Activated T-cell treated with anti-CD3 and anti-CD28 coated beads, Interleukin-2, amount 50 U/mL, for 48 hours (primary cell): Measurements from ENCODE around the gene FAM135A.
"Not testable (repeated sequence)": the region's sequence is repeated elsewhere in the genome, so short reads cannot be mapped to it uniquely, and the experiment has no call there.

Experiments used
- DNase-seq, 2 experiments: peaks; one replicate each; pipeline ENCODE4 v3.0.0-alpha.2; 2020

FAM135A gene

GRCh38 chr6:70549327-70549726, 136.0 kb downstream of the FAM135A start:
- DNase-seq: no peak

DNA sequence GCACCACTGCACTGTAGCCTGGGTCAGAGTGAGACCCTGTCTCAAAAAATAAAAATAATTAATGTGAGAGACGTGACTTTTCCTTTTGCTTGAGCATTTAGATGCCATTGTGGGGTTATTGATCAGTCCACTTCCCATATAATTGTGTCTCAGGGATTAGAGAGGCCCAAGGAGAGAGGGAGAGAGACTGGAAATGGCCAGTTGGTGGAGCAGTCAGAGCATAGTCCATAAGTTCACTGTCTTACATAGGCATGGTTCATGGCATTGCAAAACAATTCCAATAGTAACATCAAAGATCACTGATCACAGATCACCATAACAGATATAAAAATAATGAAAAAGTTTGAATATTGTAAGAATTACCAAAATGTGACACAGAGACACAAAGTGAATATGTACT, 138.3 kb downstream of the FAM135A start:
- DNase-seq: no peak

DNA sequence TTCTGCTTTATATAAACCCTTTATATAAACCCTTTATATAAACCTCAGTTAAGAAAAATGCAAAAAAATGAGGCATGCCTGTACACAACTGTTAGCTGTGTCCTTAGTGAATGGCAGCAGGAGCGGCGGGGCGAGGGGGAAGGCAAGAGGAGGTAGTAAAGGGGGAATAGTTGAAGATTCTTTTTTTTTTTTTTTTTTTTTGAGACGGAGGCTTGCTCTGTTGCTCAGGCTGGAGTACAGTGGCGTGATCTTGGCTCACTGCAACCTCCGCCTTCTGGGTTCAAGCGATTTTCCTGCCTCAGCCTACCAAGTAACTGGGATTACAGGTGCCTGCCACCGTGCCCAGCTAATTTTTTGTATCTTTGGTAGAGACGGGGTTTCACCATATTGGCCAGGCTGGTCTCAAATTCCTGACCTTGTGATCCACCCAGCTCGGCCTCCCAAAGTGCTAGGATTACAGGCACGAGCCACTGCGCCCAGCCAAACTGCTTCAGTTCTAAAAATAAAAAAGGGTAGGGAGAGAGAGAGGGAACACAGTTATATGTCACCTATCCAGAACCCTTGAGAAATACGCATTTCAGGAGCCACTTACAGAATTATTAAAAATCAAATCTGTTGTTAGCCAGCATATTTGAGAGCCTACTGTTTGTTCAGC, 139.1 kb downstream of the FAM135A start:
- DNase-seq: not testable (repeated sequence)

- DNase-seq: no peak
Observed at GRCh38 chr6:70552974-70553373, 139.7 kb downstream of the FAM135A start.

DNA sequence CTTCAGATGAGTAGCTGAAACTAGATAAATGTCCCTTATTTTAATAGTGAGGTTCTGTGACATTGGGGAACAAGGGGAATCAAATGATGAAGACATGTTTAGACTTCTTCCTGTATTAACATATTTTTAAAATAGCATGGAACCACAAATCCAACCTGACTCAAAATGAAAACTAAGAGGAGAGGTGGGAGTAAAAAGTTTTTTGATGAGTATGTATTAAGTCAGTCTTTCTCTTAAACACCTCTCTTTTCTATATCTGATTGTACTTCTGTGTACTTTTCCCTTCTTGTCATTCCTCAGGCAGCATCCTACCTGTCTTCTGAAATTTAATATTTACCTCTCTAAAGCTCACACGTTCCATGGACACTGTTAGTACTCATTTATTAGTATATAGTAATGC, 144.7 kb downstream of the FAM135A start:
- no peak for DNase-seq

- not testable (repeated sequence) for DNase-seq
Observed at GRCh38 chr6:70562401-70562800, 149.1 kb downstream of the FAM135A start.

DNA sequence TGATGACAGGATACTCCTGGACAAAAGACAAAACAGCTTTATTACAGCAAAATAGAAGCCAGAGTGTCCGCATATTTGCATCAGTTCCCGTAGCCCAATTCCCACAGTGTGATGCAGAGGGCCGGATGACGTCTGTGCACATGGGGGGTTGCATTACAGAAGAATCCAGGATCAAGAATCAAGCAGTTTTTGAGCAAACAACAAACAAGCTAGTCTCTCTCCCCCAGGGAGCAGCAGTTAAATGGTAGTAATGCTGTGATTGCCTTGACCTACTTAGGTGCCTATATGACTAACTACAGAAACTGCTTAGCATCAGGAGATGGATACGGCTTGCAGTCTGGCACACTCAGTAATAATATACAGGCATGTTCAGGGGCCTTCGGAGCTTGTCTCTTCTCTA, 150.2 kb downstream of the FAM135A start:
- no peak for DNase-seq

DNA sequence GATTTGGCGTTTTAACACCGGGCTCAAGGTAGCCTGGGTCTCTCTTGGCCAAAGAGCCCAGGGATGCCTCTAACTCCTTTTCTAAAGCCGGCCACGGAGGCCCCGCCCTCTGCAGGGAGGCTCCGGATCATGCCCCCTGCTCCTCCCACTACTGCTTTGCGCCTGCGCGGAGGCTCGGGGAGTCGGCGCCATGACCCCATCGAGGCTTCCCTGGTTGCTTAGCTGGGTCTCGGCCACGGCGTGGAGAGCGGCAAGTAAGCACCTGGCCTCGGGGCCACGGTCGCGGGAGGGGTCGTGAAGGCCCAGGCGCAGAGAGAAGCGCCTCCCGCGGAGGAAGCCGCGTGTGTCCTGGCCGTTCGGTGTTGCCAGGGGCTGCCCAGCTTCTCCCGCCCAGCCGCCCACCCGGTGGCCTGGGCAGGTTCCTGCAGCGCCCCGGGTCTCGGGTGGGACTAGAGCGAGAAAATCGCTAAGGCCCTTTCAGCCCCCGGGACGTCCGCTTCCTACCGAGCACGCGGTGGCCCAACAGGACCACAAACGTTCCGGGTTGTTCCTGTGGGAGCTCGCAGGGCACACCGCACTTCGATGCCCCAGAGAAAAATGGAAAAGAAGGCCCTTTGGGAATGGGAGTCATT, 153.6 kb downstream of the FAM135A start, which contains the start of gene SDHAF4:
TSS of gene SDHAF4 (plus strand) at position 180 of the 632 bp plus-strand sequence. CDS start at position 191, 11 bp downstream.
- peak; percentile 97 for DNase-seq

DNA sequence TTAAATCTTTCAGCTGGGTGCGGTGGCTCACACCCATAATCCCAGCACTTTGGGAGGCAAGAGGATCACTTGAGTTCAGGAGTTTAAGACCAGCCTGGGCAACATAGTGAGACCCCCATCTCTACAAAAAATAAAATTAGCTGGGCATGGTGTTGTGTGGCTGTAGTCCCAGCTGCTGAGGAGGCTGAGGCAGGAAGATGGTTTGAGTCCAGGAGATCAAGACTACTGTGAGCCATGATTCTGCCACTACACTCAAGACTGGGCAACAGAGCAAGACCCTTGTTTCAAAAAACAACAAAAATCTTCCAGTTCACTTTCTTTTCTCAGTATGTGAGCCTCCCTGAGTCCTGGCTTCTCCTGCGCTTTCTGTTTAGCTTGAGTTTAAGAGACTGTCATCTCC, 161.3 kb downstream of the FAM135A start:
- DNase-seq: no peak

- no peak for DNase-seq
Observed at GRCh38 chr6:70575899-70576495, 162.7 kb downstream of the FAM135A start.

DNA sequence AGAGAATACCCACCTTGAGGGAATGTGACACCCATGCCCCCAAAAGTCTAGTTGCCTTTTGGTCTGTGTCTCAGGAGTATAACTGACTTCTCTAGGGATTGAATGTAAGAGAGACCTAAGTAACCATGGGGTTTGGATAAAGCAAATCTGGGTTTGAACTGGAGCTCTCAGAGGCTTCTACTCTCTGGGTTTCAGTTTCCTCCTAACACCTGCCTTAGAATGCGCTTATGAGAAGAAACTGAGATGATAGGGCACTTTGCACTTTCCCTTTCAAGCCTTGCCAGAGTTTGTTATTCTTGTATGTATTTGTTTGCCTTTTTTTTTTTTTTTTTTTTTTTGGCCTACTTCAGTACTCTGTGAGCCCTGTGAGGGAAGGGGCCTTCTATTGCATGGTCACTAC, 172.8 kb downstream of the FAM135A start:
- no peak for DNase-seq

DNA sequence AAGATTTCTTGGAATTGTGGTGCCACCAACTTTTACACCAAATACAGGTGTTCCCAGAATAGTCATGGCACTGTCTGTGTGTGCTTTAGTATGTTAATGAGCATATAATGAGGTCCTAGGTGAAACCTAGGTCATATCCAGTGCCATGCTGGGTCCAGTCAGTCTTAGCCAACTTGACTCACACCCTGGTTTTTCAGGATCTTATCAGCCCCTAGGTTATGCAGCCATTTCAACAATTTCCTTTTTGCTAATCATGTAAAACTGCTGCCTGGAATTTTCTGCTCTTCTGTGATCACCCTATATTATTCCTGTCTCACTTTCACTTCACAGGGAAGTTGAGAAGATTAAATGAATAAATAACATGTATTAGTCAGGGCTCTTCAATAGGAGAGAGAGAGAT, 177.1 kb downstream of the FAM135A start:
- no peak for DNase-seq

DNA sequence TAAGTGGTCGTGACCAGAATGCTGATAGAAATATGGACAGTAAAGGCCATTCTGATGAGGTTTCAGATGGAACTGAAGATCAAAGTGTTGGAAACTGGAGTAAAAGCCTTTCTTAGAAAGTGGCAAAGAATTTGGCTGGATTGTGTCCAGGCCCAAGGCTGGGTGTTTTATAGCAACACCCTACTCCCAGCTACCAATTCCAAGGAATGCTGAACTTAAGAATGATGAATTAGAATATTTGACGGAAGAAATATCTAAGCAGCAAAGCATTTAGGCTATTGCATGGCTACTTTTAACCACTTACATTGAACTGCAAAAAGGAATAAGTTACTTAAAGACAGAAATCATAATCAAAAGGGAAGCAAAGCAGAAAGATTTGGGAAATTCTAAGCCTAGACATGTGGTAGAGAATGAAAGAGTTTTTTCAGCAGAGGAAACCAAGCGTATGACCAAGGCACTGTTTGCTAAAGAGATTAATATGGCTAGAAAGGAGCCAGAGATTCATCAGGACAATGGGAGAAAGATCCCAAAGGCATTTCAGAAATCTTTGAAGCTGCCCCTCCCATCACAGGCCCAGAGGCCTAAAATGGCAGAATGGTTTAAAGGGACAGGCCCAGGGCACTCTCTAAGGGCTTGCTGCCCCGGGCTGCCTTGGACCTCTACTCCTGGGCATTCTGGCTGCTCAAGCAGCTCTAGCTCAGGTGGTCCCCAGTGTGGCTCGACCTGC, 179.2 kb downstream of the FAM135A start:
- no peak for DNase-seq

GRCh38 chr6:70593118-70593486, 179.8 kb downstream of the FAM135A start:
- no peak for DNase-seq

DNA sequence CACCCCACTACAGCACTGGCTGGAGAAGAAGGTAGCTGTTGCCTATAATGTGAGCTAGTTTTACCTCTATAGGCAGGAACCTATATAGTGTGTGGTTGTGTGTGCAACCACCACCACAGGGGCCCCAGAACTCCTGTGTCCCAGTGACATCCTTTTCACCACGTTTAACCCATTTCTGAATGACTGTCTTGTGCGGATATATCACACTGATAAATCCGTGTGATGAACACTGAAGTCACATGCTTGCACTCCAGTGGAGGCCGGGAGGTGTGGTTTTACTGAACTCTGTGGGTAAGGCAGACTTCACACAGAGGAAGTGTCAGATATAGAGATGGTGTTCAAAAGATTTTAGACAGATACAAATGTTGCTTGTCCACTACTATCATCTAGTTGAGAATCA, 185.9 kb downstream of the FAM135A start:
- DNase-seq: peak in 1 of 2 experiments; percentile 21

DNA sequence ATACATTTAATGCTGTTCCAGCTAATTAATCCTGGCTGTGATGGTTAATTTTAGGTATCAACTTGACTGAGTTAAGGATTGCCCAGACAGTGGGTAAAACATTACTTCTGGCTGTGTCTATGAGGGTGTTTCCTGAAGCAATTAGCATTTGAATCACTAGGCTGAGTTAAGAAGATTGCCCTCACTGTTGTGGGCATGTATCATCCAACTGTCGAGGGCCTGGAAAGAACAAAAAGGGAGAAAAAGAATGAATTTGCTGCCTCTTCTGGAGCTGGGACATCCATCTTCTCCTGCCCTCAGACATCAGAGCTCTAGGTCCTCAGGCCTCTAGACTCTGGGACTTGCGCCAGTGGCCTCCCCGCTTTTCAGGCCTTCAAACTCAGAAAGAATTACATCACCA, 187.7 kb downstream of the FAM135A start:
- DNase-seq: no peak

GRCh38 chr6:70604254-70604653, 190.9 kb downstream of the FAM135A start:
- no peak for DNase-seq

GRCh38 chr6:70607371-70607770, 194.1 kb downstream of the FAM135A start:
- not testable (repeated sequence) for DNase-seq

GRCh38 chr6:70609181-70609580, 195.9 kb downstream of the FAM135A start:
- not testable (repeated sequence) for DNase-seq
